KMS-11 (cell line): ENCODE data around the gene MKRN3.

Experiments used
- H2AFZ ChIP-seq: fragments of 200-600 bp; sonication (generic); 2 replicates; pipeline ENCODE4 v1.6.1; 2016; ENCODE audit warnings: antibody characterized with exemption, mixed run types, low read depth
- H3K27ac ChIP-seq: fragments of 200-600 bp; sonication (generic); 2 replicates; pipeline ENCODE4 v1.6.1; 2016; ENCODE audit warnings: mild to moderate bottlenecking, mixed run types
- H3K27me3 ChIP-seq: fragments of 200-600 bp; sonication (generic); 2 replicates; pipeline ENCODE4 v1.6.1; 2017; ENCODE audit warnings: mild to moderate bottlenecking, low read depth, mixed run types, moderate library complexity; ENCODE audit not compliant: insufficient read depth
- H3K36me3 ChIP-seq: fragments of 200-600 bp; sonication (generic); 2 replicates; pipeline ENCODE4 v1.6.1; 2017; ENCODE audit warnings: mild to moderate bottlenecking, mixed run types; ENCODE audit not compliant: insufficient read depth
- H3K4me1 ChIP-seq: fragments of 200-600 bp; sonication (generic); 2 replicates; pipeline ENCODE4 v1.6.1; 2016; ENCODE audit warnings: mild to moderate bottlenecking, low read depth, mixed run types; ENCODE audit not compliant: poor library complexity, severe bottlenecking
- H3K4me2 ChIP-seq: fragments of 200-600 bp; sonication (generic); 2 replicates; pipeline ENCODE4 v1.7.0; 2016; ENCODE audit warnings: mild to moderate bottlenecking, mixed run types
- H3K4me3 ChIP-seq: fragments of 200-600 bp; sonication (generic); IDR thresholded peaks from 2 replicates; pipeline ENCODE4 v1.6.1; 2017; ENCODE audit warnings: low read depth, low read length, mixed read lengths; ENCODE audit not compliant: insufficient read depth
- H3K79me2 ChIP-seq: fragments of 200-600 bp; sonication (generic); 2 replicates; pipeline ENCODE4 v1.6.1; 2016; ENCODE audit warnings: low read depth, mixed run types; ENCODE audit not compliant: insufficient read depth
- H3K9ac ChIP-seq: fragments of 200-600 bp; sonication (generic); 2 replicates; pipeline ENCODE4 v1.6.1; 2016; ENCODE audit warnings: mild to moderate bottlenecking, mixed run types
- H4K20me1 ChIP-seq: fragments of 200-600 bp; sonication (generic); 2 replicates; pipeline ENCODE4 v1.6.1; 2016; ENCODE audit warnings: mild to moderate bottlenecking, mixed run types; ENCODE audit not compliant: insufficient read depth
- CTCF ChIP-seq: fragments of 200-600 bp; sonication (generic); conservative IDR thresholded peaks from 2 replicates; pipeline ENCODE4 v1.6.1; 2017; ENCODE audit warnings: low read depth, mild to moderate bottlenecking, antibody characterized with exemption, low read length, moderate library complexity, mixed read lengths

The MKRN3 gene

GRCh38 chr15:23546158-23546557, 19.3 kb upstream of the MKRN3 start:
- H3K4me1 ChIP-seq = no peaks in the 10 kb centered on the region
- no peak for TF ChIP-seq CTCF
- H3K27ac ChIP-seq = no peak overlapping the region
- H2AFZ ChIP-seq = no peak overlapping the region
- no peaks in the 10 kb centered on the region for H3K79me2 ChIP-seq
- no peak overlapping the region for H3K9ac ChIP-seq
- H4K20me1 ChIP-seq = no peaks in the 10 kb centered on the region
- H3K27me3 ChIP-seq = no peaks in the 10 kb centered on the region
- no peak overlapping the region for H3K4me3 ChIP-seq
- H3K4me2 ChIP-seq = no peak overlapping the region
- no peaks in the 10 kb centered on the region for H3K36me3 ChIP-seq

GRCh38 chr15:23548071-23548470, 17.4 kb upstream of the MKRN3 start:
- Histone ChIP-seq H3K79me2 (no peaks in the 10 kb centered on the region), H3K4me1 (no peaks in the 10 kb centered on the region), H3K9ac (no peak overlapping the region), H4K20me1 (no peaks in the 10 kb centered on the region), H3K27me3 (no peaks in the 10 kb centered on the region), H3K4me2 (no peak overlapping the region), H3K27ac (no peak overlapping the region), H3K4me3 (no peak overlapping the region), H3K36me3 (no peaks in the 10 kb centered on the region), H2AFZ (no peak overlapping the region)
- no peak for TF ChIP-seq CTCF

DNA sequence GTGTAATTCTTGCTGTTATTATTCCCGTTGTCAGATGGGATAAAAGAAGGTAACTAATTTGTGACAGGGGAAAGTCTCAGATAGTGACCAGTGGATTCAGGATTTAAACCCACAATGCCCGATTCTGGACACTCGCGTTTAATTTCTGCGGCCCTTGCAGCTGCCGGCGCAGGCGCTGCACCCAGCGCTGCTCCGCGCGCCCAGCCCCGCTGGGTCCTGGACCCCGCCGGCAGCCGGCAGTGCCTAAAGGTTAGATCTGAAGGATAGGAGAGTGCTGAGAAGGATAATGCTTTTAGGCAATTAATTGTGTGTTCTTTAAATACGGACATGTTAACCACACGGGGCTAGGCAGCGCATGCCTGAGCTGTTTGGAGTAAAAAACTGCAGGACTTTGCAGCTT, 3.6 kb upstream of the MKRN3 start:
- H3K27ac ChIP-seq = no peak overlapping the region
- no peak overlapping the region for H2AFZ ChIP-seq

GRCh38 chr15:23564821-23565394, 566 bp upstream of the MKRN3 start:
- Histone ChIP-seq H3K4me2 (peak overlapping the region; percentile 24; the same call in 1 of the 2 replicates), H3K4me3 (no peak overlapping the region), H3K27me3 (no peaks in the 10 kb centered on the region), H3K9ac (peak overlapping the region; percentile 97; the same call in 1 of the 2 replicates), H3K36me3 (no peaks in the 10 kb centered on the region), H3K79me2 (peaks cover 42% of the 10 kb centered on the region), H2AFZ (peak overlapping the region; percentile 87), H4K20me1 (peaks cover 8% of the 10 kb centered on the region; the same call in 1 of the 2 replicates), H3K4me1 (peaks cover 11% of the 10 kb centered on the region), H3K27ac (peak overlapping the region; percentile 91)
- no peak for TF ChIP-seq CTCF

More for the DNA sequence above, 3.6 kb upstream of the MKRN3 start:
- no peaks in the 10 kb centered on the region for H3K27me3 ChIP-seq
- no peak overlapping the region for H3K4me3 ChIP-seq
- no peaks in the 10 kb centered on the region for H4K20me1 ChIP-seq
- no peak overlapping the region for H3K9ac ChIP-seq
- peaks cover 3% of the 10 kb centered on the region for H3K4me1 ChIP-seq
- H3K4me2 ChIP-seq = no peak overlapping the region
- H3K36me3 ChIP-seq = no peaks in the 10 kb centered on the region
- H3K79me2 ChIP-seq = peaks cover 14% of the 10 kb centered on the region
- no peak for TF ChIP-seq CTCF
